Liver (tissue), 9 donors: ENCODE results near the gene CLMN. TPM values are rescaled to one million over a fixed set of nuclear protein-coding genes. Genes with fewer than 3 reads are reported as not detected.

Experiments used
- DNase-seq: peaks from one replicate; pipeline ENCODE4 v3.0.0-alpha.2; 2017; ENCODE audit warnings: low spot score
- H3K27ac ChIP-seq, 2 donors: one replicate each; pipeline ENCODE4 v1.7.0; 2013; ENCODE audit warnings: inconsistent platforms in 2 of 2, low read length in 2 of 2, control low read depth in 1 of 2, low read depth in 1 of 2, mild to moderate bottlenecking in 1 of 2
- H3K27me3 ChIP-seq, 4 donors: one replicate each; pipeline versions ENCODE4 v1.6.1 to v1.7.0; 2013; ENCODE audit warnings: low read length in 3 of 4, inconsistent platforms in 1 of 4, mild to moderate bottlenecking in 1 of 4, moderate library complexity in 1 of 4; ENCODE audit not compliant: control insufficient read depth in 4 of 4, insufficient read depth in 4 of 4
- H3K36me3 ChIP-seq, 4 donors: one replicate each; pipeline versions ENCODE4 v1.6.1 to v1.7.0; 2013; ENCODE audit warnings: low read length in 3 of 4, mild to moderate bottlenecking in 3 of 4, low read depth in 1 of 4, moderate library complexity in 1 of 4; ENCODE audit not compliant: control insufficient read depth in 4 of 4, insufficient read depth in 3 of 4
- H3K4me1 ChIP-seq, 4 donors: one replicate each; pipeline versions ENCODE4 v1.6.1 to v1.7.0; 2013; ENCODE audit warnings: low read length in 3 of 4, mild to moderate bottlenecking in 3 of 4, moderate library complexity in 1 of 4; ENCODE audit not compliant: control insufficient read depth in 4 of 4, insufficient read depth in 4 of 4
- H3K4me3 ChIP-seq, 3 donors: one replicate each; pipeline versions ENCODE4 v1.6.1 to v1.7.0; 2013; ENCODE audit warnings: low read length in 3 of 3, control low read depth in 1 of 3, low read depth in 1 of 3, mild to moderate bottlenecking in 1 of 3
- H3K9ac ChIP-seq, 2 donors: one replicate each; pipeline ENCODE4 v1.7.0; 2013; ENCODE audit warnings: low read length in 2 of 2, mild to moderate bottlenecking in 2 of 2, moderate library complexity in 2 of 2, control low read depth in 1 of 2, low read depth in 1 of 2
- H3K9me3 ChIP-seq, 4 donors: one replicate each; pipeline versions ENCODE4 v1.6.1 to v1.7.0; 2013; ENCODE audit warnings: low read length in 3 of 4; ENCODE audit not compliant: control insufficient read depth in 4 of 4
- ATF3 ChIP-seq: IDR thresholded peaks from 2 replicates; pipeline ENCODE4 v1.6.1; 2016; ENCODE audit warnings: antibody characterized with exemption
- FOXA1 ChIP-seq: IDR thresholded peaks from 2 replicates; pipeline ENCODE4 v1.6.1; 2016; ENCODE audit warnings: antibody characterized with exemption
- GABPA ChIP-seq, 2 donors: IDR thresholded peaks in 1 of 2; conservative IDR thresholded peaks in 1 of 2; 2 replicates each; pipeline ENCODE4 v1.6.1; 2016; ENCODE audit warnings: antibody characterized with exemption in 2 of 2, mild to moderate bottlenecking in 1 of 2, moderate library complexity in 1 of 2
- HNF4A ChIP-seq, 2 donors: conservative IDR thresholded peaks; 2 replicates each; pipeline ENCODE4 v1.6.1; 2016; ENCODE audit warnings: antibody characterized with exemption in 2 of 2, mild to moderate bottlenecking in 2 of 2
- HNF4G ChIP-seq: IDR thresholded peaks from 2 replicates; pipeline ENCODE4 v1.6.1; 2016; ENCODE audit warnings: antibody characterized with exemption
- JUND ChIP-seq, 2 donors: IDR thresholded peaks; 2 replicates each; pipeline ENCODE4 v1.6.1; 2016; ENCODE audit warnings: antibody characterized with exemption in 2 of 2
- MAX ChIP-seq: IDR thresholded peaks from 2 replicates; pipeline ENCODE4 v1.6.1; 2016; ENCODE audit warnings: antibody characterized with exemption
- RAD21 ChIP-seq, 2 donors: IDR thresholded peaks; 2 replicates each; pipeline ENCODE4 v1.6.1; 2016; ENCODE audit warnings: antibody characterized with exemption in 2 of 2, mild to moderate bottlenecking in 2 of 2
- REST ChIP-seq: IDR thresholded peaks from 2 replicates; pipeline ENCODE4 v1.6.1; 2016; ENCODE audit warnings: antibody characterized with exemption, mild to moderate bottlenecking
- RXRA ChIP-seq, 2 donors: IDR thresholded peaks; 2 replicates each; pipeline ENCODE4 v1.6.1; 2017 to 2018; ENCODE audit warnings: antibody characterized with exemption in 2 of 2, mild to moderate bottlenecking in 1 of 2
- SP1 ChIP-seq: IDR thresholded peaks from 2 replicates; pipeline ENCODE4 v1.6.1; 2018; ENCODE audit warnings: antibody characterized with exemption, mild to moderate bottlenecking
- WGBS: extraction: QIAGEN DNeasy Blood & Tissue Kit; methylation state at CpG from one replicate; pipeline ENCODE4 v1.1.7; 2013; 5-methylcytosine and 5-hydroxymethylcytosine counted together
- polyA plus RNA-seq, 2 donors: library from polyadenylated mRNA; stranded (reverse) in 1 of 2; unstranded in 1 of 2; fragments of 200-250 nt in 1 of 2; fragments of >200 nt in 1 of 2; fragmentation: Nextera tagmentation in 1 of 2; extraction: Ambion mirVana in 1 of 2; gene quantifications; one replicate each; pipeline versions ENCODE4 v1.2.1 to v1.2.3, GENCODE V29; 2013 to 2015
- total RNA-seq, 2 donors: library from RNA; depleted of rRNA; stranded (reverse); fragments of >200 nt; gene quantifications; one replicate each; pipeline ENCODE4 v1.2.3, GENCODE V29; 2014
- TF ChIP-seq, protein P1 (sequence below): fragments of 150-350 bp; IDR thresholded peaks from 2 replicates; pipeline ENCODE4 v1.5.1; 2017; ENCODE audit warnings: improper control_type of control experiment, low read depth, low read length; ENCODE audit not compliant: missing input control
- donor health status: healthy.
- donor health status: healthy.
- donor health status: healthy.
- donor health status: healthy.
- donor health status: healthy.

The CLMN gene
- total and polyA plus RNA-seq, 4 donors, result 6.0 to 41.1 (median 24.1) TPM

GRCh38 chr14:95174184-95174792 lies 145.4 kb downstream of the CLMN start:
- peak; percentile 67 to 71 for TF ChIP-seq RAD21 (IDR thresholded peaks at IDR 0.05)
- TF ChIP-seq JUND (IDR thresholded peaks at IDR 0.05), result no peak
- TF ChIP-seq, protein P1, sequence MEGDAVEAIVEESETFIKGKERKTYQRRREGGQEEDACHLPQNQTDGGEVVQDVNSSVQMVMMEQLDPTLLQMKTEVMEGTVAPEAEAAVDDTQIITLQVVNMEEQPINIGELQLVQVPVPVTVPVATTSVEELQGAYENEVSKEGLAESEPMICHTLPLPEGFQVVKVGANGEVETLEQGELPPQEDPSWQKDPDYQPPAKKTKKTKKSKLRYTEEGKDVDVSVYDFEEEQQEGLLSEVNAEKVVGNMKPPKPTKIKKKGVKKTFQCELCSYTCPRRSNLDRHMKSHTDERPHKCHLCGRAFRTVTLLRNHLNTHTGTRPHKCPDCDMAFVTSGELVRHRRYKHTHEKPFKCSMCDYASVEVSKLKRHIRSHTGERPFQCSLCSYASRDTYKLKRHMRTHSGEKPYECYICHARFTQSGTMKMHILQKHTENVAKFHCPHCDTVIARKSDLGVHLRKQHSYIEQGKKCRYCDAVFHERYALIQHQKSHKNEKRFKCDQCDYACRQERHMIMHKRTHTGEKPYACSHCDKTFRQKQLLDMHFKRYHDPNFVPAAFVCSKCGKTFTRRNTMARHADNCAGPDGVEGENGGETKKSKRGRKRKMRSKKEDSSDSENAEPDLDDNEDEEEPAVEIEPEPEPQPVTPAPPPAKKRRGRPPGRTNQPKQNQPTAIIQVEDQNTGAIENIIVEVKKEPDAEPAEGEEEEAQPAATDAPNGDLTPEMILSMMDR, result peak; percentile 28
- no peaks in the 10 kb centered on the region for H3K36me3 ChIP-seq
- no peaks in the 10 kb centered on the region for H3K9me3 ChIP-seq
- peak overlapping the region in 1 of 2 donors; percentile 27 for H3K9ac ChIP-seq
- H3K4me3 ChIP-seq, result no peak overlapping the region
- no peak for DNase-seq
- H3K27ac ChIP-seq, result no peak overlapping the region
- no peaks in the 10 kb centered on the region for H3K27me3 ChIP-seq
- peaks cover 0 to 1% (median 0%) of the 10 kb centered on the region in 4 donors for H3K4me1 ChIP-seq
- WGBS, result 28% methylated on average over 2 of the region's 2 CpGs

GRCh38 chr14:95173518-95173917 lies 146.2 kb downstream of the CLMN start:
- Histone ChIP-seq H3K27ac (no peak overlapping the region), H3K9ac (no peak overlapping the region), H3K27me3 (no peaks in the 10 kb centered on the region), H3K9me3 (no peaks in the 10 kb centered on the region), H3K36me3 (no peaks in the 10 kb centered on the region), H3K4me1 (peaks cover 0 to 1% (median 0%) of the 10 kb centered on the region in 4 donors), H3K4me3 (no peak overlapping the region)
- DNase-seq, result no peak
- TF ChIP-seq HNF4G (no peak), FOXA1 (no peak), GABPA (IDR thresholded peaks at IDR 0.05 in 1 of 2, conservative IDR thresholded peaks at IDR 0.05 in 1 of 2) (no peak), ATF3 (no peak), MAX (no peak), SP1 (no peak), RAD21 (IDR thresholded peaks at IDR 0.05) (no peak), REST (no peak), HNF4A (conservative IDR thresholded peaks at IDR 0.05) (no peak), JUND (IDR thresholded peaks at IDR 0.05) (no peak), RXRA (IDR thresholded peaks at IDR 0.05) (no peak)
